ENCODE data around the gene CCDC201.
"Not testable (repeated sequence)": the region's sequence is repeated elsewhere in the genome, so short reads cannot be mapped to it uniquely, and the experiment has no call there.

CCDC201 gene

GRCh38 chr7:45874408-45875131, 1.7 kb upstream of the CCDC201 start:
- DNase-seq (ENCODE audit: low spot score): no peak

GRCh38 chr7:45873355-45873754, 473 bp upstream of the CCDC201 start:
- DNase-seq (ENCODE audit: low spot score): no peak

GRCh38 chr7:45872116-45873034, 507 bp downstream of the CCDC201 start:
- DNase-seq (ENCODE audit: low spot score): no peak

- DNase-seq (ENCODE audit: low spot score): no peak
These were observed 3.5 kb downstream of the CCDC201 start for GRCh38 chr7:45869426-45869825.

GRCh38 chr7:45867471-45867870, 5.4 kb downstream of the CCDC201 start:
- no peak for DNase-seq (ENCODE audit: low spot score)

GRCh38 chr7:45865594-45866410, 7.1 kb downstream of the CCDC201 start:
- DNase-seq (ENCODE audit: low spot score): no peak

- no peak for DNase-seq (ENCODE audit: low spot score)
These were observed 9.2 kb downstream of the CCDC201 start for GRCh38 chr7:45863715-45864114.

GRCh38 chr7:45856888-45857287, 16.0 kb downstream of the CCDC201 start:
- not testable (repeated sequence) for DNase-seq (ENCODE audit: low spot score)

GRCh38 chr7:45855680-45856079, 17.2 kb downstream of the CCDC201 start:
- DNase-seq (ENCODE audit: low spot score): not testable (repeated sequence)

GRCh38 chr7:45853491-45853890, 19.4 kb downstream of the CCDC201 start:
- DNase-seq (ENCODE audit: low spot score): not testable (repeated sequence)

GRCh38 chr7:45852984-45853383, 19.9 kb downstream of the CCDC201 start:
- DNase-seq (ENCODE audit: low spot score): not testable (repeated sequence)

GRCh38 chr7:45848734-45849133, 24.1 kb downstream of the CCDC201 start:
- not testable (repeated sequence) for DNase-seq (ENCODE audit: low spot score)

GRCh38 chr7:45846536-45846935, 26.3 kb downstream of the CCDC201 start:
- DNase-seq (ENCODE audit: low spot score): not testable (repeated sequence)

GRCh38 chr7:45841926-45842717, 30.8 kb downstream of the CCDC201 start:
- DNase-seq (ENCODE audit: low spot score): not testable (repeated sequence)

- DNase-seq (ENCODE audit: low spot score): not testable (repeated sequence)
These were observed 34.0 kb downstream of the CCDC201 start for GRCh38 chr7:45838852-45839251.

- not testable (repeated sequence) for DNase-seq (ENCODE audit: low spot score)
These were observed 40.3 kb downstream of the CCDC201 start for GRCh38 chr7:45832433-45833177.

- not testable (repeated sequence) for DNase-seq (ENCODE audit: low spot score)
These were observed 43.0 kb downstream of the CCDC201 start for GRCh38 chr7:45829846-45830245.

- not testable (repeated sequence) for DNase-seq (ENCODE audit: low spot score)
These were observed 45.2 kb downstream of the CCDC201 start for GRCh38 chr7:45827731-45828130.

- DNase-seq (ENCODE audit: low spot score): not testable (repeated sequence)
These were observed 46.3 kb downstream of the CCDC201 start for GRCh38 chr7:45826550-45826949.

- DNase-seq (ENCODE audit: low spot score): not testable (repeated sequence)
These were observed 54.1 kb downstream of the CCDC201 start for GRCh38 chr7:45818763-45819162.

Data from germinal center (tissue), 1 donor.